GM19438 (cell line): ENCODE results near the gene KRT10.

Experiments
- ATAC-seq: cut with Tn5 transposase; IDR thresholded peaks from one replicate; pipeline ENCODE4 v1.9.1; 2021; ENCODE audit warnings: low read depth; ENCODE audit not compliant: unreplicated experiment

Gene KRT10

DNA sequence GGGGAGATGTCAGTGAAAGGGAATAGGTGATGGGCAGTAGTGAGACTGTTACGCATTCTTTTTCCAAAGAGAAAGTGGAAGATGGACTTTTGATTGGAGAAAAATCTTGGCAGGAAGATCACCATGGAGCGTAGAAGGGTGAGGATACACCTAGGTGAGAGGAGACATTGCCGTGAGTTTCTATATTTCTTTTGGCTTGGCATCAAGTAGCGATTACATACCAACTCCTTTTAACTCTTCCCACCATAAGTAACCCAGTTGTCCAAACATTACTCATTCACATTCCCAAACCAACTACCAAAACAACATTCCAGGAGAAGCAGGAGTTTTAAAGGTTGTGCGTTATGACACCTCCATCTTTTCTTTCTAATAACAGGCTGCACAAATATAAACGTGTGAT lies 11.9 kb downstream of the KRT10 start:
- ATAC-seq = no peak

DNA sequence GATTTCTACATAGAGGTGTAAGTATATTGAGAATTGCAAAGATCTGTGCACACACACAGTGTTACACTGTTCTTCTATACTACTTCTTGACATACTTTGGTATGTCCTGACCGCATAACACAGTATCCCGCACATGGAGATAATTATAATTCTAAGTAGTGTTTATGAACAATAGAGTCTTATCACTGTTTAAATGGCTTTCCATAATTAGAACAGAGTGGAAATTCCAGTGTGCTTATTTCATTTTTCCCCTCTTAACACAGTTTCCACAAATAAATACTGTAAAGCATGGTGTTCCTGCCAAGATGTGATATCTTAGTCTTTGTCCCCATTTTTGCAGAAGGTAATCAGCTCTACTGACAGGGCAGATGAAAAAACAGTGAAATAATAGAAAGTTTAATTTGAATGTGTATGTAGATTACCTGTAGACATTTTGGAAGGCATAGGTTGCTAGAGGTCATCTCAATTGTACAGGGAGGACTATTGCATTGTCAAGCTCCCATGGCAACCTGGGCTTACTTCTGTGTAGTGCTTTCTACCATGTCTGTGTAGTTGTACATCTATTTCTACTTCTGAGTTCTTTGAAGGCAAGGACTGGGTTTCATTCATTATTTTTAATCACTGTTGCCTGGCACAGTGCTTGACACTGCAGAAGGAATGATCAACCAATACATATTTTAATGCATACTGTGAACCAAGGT lies 12.5 kb downstream of the KRT10 start:
- ATAC-seq = no peak

DNA sequence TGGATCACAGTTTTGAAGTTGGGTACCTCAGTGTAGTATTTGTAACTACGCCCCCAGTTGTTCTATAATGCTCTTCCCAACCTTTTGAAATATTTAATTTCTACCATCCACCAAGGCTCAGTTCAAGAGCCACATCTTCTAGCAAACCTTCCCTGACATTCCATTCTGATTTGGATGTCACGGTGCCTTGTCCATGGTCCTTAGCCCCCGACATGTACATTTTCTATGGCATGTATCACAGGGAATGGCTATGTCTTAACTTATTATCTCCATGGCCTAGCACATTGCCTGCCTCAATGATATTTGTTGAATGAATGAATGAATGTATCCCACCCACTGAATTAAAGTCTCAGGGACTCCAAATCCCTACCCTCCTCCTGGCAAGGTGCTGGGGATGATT lies 16.3 kb downstream of the KRT10 start:
- no peak for ATAC-seq

DNA sequence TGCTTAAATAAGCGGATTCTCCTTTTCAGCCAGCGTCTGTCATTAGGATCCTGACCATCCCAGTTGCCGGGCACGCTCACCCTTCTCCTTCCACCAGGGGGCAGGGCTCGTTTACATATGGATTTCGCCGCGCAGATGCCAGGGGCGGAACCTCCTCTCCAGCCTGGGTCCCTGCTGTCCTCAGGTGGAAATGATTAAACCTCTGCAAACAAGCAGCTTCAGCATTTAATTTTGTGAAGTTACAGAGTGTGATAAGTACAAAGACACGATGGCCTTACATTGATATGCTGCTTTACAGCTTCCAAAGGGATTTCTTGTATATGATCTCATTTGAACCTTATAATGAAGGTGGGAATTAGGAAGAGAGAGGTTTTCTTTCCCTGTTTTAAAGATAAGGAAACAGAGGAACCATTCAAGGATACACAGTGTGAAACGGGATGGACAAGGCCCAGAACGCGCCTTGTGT lies 18.8 kb downstream of the KRT10 start:
- ATAC-seq = no peak

DNA sequence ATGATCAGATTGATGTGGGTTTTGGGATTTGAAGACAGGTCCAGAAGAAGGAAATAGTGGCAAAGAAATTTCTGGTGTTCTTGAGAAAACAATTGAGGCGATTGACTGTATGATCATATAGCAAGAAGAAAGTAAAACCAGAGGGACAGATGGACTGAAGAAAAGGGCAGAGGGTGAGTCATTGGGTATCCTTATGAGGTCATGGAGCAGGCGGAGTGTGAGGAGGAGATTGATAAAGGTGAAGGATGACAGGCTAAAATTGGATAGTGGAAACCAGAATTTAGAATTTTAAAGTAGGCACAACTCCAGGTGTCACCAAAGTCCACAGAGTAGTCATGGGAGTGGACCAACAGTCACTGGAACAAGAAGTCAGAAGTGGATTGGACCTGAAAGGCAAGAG lies 21.3 kb downstream of the KRT10 start:
- no peak for ATAC-seq

DNA sequence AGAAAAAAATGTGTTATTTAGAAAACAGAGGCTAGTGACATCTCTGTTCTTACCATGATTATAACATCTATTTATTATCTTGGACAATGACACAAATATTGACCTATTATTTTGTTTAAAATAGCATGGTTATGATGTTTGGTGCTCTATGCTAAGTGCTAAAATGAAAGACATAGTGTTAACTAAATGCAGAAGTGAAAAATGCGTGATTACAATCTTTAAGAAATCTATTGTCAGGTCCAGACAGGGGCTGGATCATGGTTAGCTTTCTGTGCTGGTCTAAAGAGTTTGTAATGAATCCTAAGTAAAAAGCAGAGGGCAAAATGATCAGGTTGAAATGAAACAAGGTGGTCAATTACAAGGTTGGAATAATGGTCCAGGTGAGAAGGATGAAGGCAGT lies 22.0 kb downstream of the KRT10 start:
- no peak for ATAC-seq

DNA sequence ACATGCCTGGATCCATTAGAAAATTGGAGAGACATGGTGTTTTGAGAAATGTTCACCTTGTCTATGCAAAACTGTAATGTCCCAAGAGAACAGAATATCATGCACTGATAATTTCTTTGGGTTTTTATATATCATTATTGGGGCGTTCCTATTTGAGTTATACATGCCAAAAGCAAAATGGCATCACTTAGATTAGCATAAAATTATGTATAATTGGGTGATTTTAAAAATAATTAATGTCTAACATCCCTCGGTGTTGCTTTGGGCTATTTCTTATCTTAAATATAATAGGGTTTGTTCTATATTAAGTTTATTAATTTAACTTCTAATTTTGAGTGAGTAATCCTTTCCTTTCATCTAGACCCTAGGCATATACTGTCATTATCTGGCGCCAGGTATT lies 22.6 kb downstream of the KRT10 start, which contains the start of gene KRT28:
KRT28 (minus strand) TSS at position 101 of the 400 bp plus-strand sequence; CDS start at position 35, 66 bp downstream.
- ATAC-seq = no peak

DNA sequence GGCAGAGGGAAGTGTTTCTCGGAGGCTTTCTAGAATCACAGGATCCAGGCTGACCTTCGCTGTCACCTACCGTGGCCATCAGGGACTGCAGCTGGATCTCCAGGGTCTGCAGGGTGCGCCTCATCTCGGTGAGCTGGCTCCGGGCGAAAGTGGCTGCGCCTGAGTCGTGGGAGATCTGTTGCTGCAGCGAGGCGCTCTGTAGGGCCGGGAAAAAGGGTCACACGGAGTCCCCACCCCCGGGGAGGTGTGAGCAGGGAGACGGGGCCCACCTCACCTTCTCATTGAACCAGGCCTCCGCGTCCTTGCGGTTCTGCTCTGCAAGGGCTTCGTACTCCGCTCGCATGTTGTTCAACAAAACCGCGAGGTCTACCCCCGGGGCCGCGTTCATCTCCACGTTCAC lies 25.6 kb downstream of the KRT10 start:
- no peak for ATAC-seq

DNA sequence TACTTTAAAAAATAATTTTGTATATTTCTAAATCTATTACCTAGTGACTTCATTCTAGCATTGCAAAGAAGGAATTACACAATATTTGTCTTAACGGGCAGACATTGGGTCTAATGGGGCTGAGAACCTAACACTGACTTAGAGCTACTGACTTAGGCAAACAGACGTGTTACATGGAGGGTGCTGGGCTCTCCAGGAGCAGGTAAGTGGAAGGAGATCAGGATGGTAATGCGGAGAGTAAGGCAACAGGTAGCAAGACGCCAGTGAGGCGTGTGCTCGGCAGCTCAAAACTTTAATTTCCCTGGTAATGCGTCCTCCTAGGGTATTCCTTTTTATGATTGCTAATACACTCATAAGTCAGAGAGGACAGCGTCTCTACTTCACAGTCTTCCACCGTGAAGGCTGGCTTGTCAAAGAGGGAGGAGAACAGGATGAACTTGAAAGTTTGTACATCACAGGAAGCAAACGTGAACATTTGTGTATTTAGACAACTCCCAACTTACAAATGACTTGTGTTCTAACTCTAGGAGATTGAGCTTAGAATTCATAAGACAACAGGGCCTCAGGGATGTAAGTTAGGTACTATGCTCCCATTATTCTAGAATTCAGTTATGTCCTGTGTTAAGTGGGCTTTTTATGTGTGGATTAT lies 27.3 kb downstream of the KRT10 start:
- no peak for ATAC-seq

DNA sequence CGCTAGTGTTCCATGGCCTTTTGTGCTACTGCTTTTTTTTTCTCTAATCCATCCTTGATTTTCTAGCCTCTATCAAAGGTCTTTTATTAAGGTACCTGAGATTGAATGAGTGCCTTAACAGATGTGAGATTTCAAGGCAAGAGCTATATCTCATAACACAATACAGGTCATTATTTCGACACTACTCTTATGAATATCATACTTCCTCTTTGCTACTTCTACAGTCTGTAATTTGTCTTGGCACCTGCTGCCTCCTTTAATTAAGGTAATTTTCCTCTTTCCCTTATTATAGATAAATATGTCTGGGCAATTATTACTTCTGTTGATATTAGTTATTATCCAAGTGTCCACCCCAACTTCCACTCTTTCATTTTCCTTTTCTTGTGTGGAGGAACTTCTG lies 27.9 kb downstream of the KRT10 start:
- ATAC-seq = no peak

DNA sequence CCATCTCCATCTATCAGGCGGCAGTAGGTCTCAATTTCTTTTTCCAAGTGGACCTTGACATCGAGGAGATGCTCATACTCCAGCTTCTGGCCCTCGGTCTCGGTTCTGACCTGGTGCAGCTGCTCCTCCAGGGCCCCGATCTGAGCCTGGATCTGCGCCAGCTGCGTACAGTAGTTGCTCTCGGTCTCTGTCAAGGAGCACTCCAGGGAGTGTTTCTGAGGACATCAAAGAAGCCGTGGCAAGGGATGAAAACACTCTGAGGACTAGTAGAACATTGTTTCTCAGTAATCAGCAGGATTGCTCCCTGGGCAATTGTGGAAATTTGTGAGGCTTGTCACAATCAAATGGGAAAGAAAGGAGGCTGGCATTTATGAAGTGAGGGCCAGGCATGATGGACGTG lies 28.6 kb downstream of the KRT10 start:
- ATAC-seq = no peak

DNA sequence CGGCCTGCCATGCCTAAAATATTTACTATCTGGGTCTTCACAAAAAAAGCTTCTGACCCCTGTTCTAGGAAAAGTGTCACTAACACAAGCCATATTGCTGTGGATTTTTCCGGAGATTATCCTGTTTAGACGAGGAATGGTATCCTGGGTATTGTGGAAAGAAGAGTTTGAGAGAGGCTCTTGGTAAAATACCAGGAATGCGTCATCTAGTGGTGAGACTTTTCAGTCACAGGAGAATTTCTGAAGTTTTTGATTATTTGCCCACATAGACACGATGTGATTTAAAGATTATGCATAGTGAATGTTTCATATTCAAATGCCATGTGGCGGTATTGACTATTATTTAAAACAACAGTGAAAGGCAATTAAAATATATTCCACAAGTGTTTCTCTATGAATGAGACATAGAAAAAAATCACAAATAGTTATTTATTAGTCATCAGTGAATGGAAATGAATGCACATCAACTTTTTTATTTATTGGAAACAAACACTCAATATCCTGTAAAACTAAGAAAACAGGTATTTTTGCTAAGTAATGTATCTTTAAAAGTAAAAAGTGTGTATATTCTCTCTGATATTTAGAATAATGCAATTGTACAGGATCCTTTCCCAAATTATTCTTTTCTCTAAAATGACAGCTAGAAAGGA lies 30.5 kb downstream of the KRT10 start:
- no peak for ATAC-seq

DNA sequence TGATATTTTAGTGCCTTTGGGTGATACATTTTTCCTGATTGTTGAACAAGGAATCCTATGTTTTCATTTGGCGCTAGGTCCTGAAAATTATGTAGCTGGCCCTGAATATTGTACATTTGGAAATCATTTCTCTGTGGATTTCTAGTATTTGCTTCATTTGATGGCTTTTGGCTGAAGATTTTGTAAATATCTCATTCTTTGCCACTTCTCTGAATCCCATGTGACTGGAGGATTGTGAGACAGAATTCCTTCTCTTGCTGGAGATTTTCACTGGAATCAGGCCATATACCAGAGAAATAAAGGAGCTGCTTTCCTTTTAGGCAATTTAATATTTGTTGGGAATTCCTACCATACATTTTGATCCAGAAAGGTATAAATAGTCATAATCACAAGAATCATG lies 31.3 kb downstream of the KRT10 start:
- ATAC-seq = no peak

DNA sequence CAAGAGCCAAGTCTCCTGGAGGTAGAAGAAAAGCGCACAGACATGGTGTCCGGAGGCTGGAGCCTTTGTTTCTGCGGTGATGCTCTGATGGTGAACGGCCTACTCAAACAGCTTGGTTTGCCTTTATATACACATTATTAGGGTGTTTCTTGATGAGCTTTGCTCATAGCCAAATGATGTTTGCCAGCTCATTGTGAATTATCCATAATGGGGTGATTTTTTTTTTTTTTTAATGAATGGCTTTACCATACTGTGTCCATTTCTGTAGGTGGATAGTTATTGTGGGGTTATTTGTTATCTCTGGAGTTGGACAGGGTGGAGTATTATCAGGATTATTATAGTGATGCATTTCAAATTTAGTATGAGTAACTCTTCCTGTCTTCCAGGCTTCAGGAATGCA lies 40.0 kb downstream of the KRT10 start, which contains the start of gene KRT27:
KRT27 (minus strand) TSS at position 101 of the 400 bp plus-strand sequence; CDS start at position 44, 57 bp downstream.
- ATAC-seq = no peak

DNA sequence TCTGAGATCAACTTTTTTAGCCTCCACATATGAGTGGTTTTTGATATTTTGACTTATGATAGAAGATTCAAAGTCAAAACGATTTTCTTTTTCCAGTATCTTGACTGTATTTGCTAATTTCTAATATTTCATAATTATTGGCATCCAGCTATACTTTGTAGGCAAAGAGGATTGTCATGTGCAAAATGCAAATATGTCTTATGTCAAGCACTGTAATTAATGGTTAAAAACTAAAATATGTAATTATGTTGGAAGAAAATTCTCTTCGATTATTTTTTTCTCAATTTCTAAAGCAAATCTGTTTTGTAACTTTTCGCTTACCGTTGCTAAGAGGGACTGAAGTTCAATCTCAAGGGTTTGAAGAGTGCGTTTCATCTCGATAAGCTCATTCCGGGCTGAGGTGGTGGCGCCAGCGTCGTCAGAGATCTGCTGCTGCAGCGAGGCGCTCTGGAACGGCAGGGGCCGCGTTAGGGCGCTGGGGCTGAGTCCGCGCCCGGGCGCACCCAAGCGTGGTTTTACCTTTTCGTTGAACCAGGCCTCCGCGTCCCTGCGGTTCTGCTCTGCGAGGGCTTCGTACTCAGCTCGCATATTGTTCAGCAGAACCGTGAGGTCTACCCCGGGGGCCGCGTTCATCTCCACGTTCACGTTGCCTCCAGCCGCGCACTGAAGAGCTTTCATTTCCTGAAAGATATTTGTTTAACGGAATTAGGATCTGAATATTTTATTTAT lies 43.1 kb downstream of the KRT10 start:
- no peak for ATAC-seq

DNA sequence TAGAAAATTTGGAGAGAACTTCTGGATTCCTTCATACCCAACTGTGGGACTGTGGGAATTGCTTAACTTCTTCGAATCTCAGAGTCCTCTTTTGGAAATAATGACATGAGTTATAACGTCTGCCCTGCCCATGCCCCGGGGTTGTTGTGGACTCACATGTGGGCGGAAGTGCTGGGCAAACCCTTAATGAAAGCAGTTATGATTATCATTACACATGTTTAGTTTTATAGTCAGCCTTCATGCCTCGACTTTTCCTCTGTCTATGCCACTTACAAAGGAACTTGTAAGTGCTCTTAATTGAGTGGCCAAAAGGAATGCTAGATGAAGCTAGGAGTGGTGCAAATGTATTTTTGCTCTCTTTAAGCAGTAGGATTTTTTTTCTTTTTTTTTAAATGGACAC lies 44.0 kb downstream of the KRT10 start:
- ATAC-seq = no peak

DNA sequence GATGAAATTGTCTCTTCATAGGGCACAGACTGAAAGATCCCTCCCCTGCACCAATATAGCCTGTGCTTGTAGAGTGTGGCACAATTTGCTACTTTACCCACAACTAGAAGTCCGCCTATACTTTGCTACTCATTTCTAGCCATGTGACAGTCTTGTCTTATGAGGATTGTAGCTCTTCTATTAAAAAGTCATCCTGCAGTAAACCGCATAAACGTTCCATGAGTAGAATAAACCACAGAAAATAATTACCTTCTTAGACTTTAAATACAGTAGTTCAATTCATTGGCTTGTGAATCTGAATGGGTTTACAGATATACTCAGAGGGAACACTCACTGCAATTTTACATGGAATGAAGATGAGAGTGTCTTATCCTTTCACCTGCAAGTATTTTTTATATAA lies 44.4 kb downstream of the KRT10 start:
- ATAC-seq = no peak

DNA sequence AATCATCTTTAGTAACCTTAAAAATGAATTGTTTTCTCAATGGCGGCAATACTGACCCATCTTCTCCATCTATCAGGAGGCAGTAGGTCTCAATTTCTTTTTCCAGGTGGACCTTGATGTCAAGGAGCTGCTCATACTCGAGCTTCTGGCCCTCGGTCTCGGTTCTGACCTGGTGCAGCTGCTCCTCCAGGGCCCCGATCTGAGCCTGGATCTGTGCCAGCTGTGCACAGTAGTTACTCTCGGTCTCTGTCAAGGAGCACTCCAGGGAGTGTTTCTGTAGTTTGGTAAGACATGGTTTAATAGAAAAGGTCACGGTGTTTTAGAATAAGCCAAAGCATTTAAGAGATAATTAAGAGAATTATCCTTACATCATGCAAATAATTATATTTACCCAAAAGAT lies 45.0 kb downstream of the KRT10 start:
- no peak for ATAC-seq

DNA sequence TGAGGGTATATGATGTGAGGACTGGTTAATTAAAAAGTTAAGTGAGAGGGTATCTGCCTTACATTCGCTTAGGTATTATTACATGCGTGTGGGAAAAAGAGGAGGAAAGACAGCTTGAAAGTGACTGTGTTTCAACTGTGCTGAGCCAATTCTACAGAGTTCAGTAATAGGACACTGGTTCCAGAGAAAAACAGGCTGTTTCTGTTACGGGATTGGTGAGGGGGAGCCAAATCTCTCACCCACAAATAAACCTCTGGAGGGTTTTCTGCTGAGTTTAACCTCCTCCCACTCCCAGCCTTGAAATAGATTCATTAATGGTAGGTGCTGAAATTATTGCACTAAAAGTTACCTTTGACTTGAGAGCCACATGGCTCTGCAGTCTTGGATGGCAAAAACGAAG lies 46.5 kb downstream of the KRT10 start:
- ATAC-seq = no peak

DNA sequence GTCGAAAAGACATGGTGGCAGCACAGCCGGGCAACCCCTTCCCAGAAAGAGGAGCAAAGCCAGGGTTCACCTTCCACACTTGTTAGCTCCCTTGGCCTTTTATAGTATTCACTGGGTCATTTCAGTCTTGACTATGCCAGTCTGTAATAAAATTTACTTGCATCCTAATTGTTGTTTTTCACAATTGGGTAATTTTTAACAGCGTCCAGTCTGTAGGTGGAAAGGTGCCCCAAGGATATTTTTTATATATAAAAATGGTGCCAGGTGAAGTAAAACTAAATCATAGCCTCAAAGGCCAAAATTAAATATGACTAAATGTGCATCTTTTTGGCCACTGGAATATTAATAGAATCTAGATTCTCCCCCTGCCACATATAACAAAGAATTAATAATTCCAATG lies 50.3 kb downstream of the KRT10 start, which contains the start of gene KRT26:
KRT26 (minus strand) TSS at position 101 of the 400 bp plus-strand sequence; CDS start at position 13, 88 bp downstream.
- ATAC-seq = no peak
